Fibroblast of lung (primary cell): Measurements from ENCODE around the gene INSRR. TPM values are rescaled to one million over a fixed set of nuclear protein-coding genes. Genes with fewer than 3 reads are reported as not detected.

Experiments used
- DNase-seq, 2 donors: peaks; one replicate each; pipeline versions ENCODE4 v3.0.0 to v3.0.0-alpha.2; 2010; ENCODE audit warnings: low read depth in 2 of 2
- H2AFZ ChIP-seq: 2 replicates; pipeline ENCODE4 v1.5.1; 2012; ENCODE audit warnings: low read length, control low read depth, inconsistent platforms
- H3K27ac ChIP-seq: 2 replicates; pipeline ENCODE4 v1.5.1; 2011; ENCODE audit warnings: low read length, control low read depth; ENCODE audit not compliant: insufficient read depth
- H3K27me3 ChIP-seq: 2 replicates; pipeline ENCODE4 v1.5.1; 2011; ENCODE audit warnings: mild to moderate bottlenecking, low read length; ENCODE audit not compliant: control insufficient read depth, insufficient read depth
- H3K36me3 ChIP-seq: 2 replicates; pipeline ENCODE4 v1.5.1; 2011; ENCODE audit warnings: low read length; ENCODE audit not compliant: control insufficient read depth, insufficient read depth
- H3K4me1 ChIP-seq: 2 replicates; pipeline ENCODE4 v1.5.1; 2011; ENCODE audit warnings: low read length; ENCODE audit not compliant: control insufficient read depth, insufficient read depth; ENCODE audit errors: extremely low read depth
- H3K4me2 ChIP-seq: 2 replicates; pipeline ENCODE4 v1.5.1; 2011; ENCODE audit warnings: low read length, control low read depth; ENCODE audit not compliant: insufficient read depth; ENCODE audit errors: extremely low read depth
- H3K4me3 ChIP-seq, 4 experiments: fragments of 200-600 bp in 1 of 4; sonication (generic) in 1 of 4; replicated peaks in 1 of 4; 2 replicates each; pipeline ENCODE4 v1.5.1; 2011 to 2016; ENCODE audit warnings: low read length in 4 of 4, low read depth in 3 of 4, mild to moderate bottlenecking in 3 of 4, control low read depth in 2 of 4, inconsistent platforms in 1 of 4, mixed read lengths in 1 of 4; ENCODE audit not compliant: insufficient read depth in 1 of 4; ENCODE audit errors: control extremely low read depth in 1 of 4
- H3K79me2 ChIP-seq: 2 replicates; pipeline ENCODE4 v1.5.1; 2012; ENCODE audit warnings: mild to moderate bottlenecking, low read length, inconsistent platforms; ENCODE audit not compliant: control insufficient read depth, insufficient read depth
- H3K9ac ChIP-seq: 2 replicates; pipeline ENCODE4 v1.5.1; 2011; ENCODE audit warnings: mild to moderate bottlenecking, low read length, control low read depth; ENCODE audit not compliant: insufficient read depth
- H3K9me3 ChIP-seq: 2 replicates; pipeline ENCODE4 v1.5.1; 2012; ENCODE audit warnings: low read depth, low read length; ENCODE audit not compliant: control insufficient read depth, insufficient read depth
- H4K20me1 ChIP-seq: 2 replicates; pipeline ENCODE4 v1.5.1; 2011; ENCODE audit warnings: low read length; ENCODE audit not compliant: control insufficient read depth, insufficient read depth; ENCODE audit errors: extremely low read depth
- EZH2 ChIP-seq: IDR thresholded peaks from 2 replicates; pipeline ENCODE4 v1.5.1; 2012; ENCODE audit warnings: low read length, control low read depth, mild to moderate bottlenecking; ENCODE audit errors: missing control alignments
- polyA plus RNA-seq, 2 donors: library from polyadenylated mRNA; depleted of rRNA in 1 of 2; stranded (reverse) in 1 of 2; unstranded in 1 of 2; fragments of >200 nt; gene quantifications; 2 replicates each; pipeline ENCODE4 v1.2.1, GENCODE V29; 2011 to 2012; ENCODE audit warnings: missing spikeins in 1 of 2
- total RNA-seq: library from RNA; depleted of rRNA; stranded (reverse); fragments of >200 nt; gene quantifications from 2 replicates; pipeline ENCODE4 v1.2.1, GENCODE V29; 2014
- TF ChIP-seq, protein P1 (sequence below), 2 donors: IDR thresholded peaks in 1 of 2; conservative IDR thresholded peaks in 1 of 2; 1 replicate in 1 of 2; 2 replicates in 1 of 2; pipeline ENCODE4 v1.5.1; 2011 to 2012; ENCODE audit warnings: low read length in 2 of 2, control low read depth in 1 of 2, inconsistent platforms in 1 of 2, low read depth in 1 of 2, mild to moderate bottlenecking in 1 of 2

Gene INSRR
- total and polyA plus RNA-seq, 2 donors (not counting 1 experiment from before 2014, with no cell fraction given): not detected

- Histone ChIP-seq H3K27ac (no peak overlapping the region), H3K79me2 (no peaks in the 10 kb centered on the region), H3K4me1 (peaks cover 2% of the 10 kb centered on the region), H3K9ac (no peak overlapping the region), H3K36me3 (no peaks in the 10 kb centered on the region), H3K27me3 (peaks cover 5% of the 10 kb centered on the region), H3K4me3 (no peak overlapping the region), H3K9me3 (no peaks in the 10 kb centered on the region), H2AFZ (no peak overlapping the region), H4K20me1 (no peaks in the 10 kb centered on the region), H3K4me2 (no peak overlapping the region)
- no peak for TF ChIP-seq EZH2
- TF ChIP-seq, protein P1, sequence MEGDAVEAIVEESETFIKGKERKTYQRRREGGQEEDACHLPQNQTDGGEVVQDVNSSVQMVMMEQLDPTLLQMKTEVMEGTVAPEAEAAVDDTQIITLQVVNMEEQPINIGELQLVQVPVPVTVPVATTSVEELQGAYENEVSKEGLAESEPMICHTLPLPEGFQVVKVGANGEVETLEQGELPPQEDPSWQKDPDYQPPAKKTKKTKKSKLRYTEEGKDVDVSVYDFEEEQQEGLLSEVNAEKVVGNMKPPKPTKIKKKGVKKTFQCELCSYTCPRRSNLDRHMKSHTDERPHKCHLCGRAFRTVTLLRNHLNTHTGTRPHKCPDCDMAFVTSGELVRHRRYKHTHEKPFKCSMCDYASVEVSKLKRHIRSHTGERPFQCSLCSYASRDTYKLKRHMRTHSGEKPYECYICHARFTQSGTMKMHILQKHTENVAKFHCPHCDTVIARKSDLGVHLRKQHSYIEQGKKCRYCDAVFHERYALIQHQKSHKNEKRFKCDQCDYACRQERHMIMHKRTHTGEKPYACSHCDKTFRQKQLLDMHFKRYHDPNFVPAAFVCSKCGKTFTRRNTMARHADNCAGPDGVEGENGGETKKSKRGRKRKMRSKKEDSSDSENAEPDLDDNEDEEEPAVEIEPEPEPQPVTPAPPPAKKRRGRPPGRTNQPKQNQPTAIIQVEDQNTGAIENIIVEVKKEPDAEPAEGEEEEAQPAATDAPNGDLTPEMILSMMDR (conservative IDR thresholded peaks at IDR 0.05 in 1 of 2, IDR thresholded peaks at IDR 0.05 in 1 of 2; ENCODE audit: low read depth in 1 of 2, low read length in 2 of 2): no peak
- no peak for DNase-seq
Observed at GRCh38 chr1:156808186-156809030, 50.5 kb downstream of the INSRR start.

- H3K4me2 ChIP-seq: no peak overlapping the region
- no peak overlapping the region for H3K27ac ChIP-seq
- H3K4me1 ChIP-seq: peaks cover 2% of the 10 kb centered on the region
- no peak overlapping the region for H3K9ac ChIP-seq
- no peak for DNase-seq
- H2AFZ ChIP-seq: no peak overlapping the region
- H4K20me1 ChIP-seq: no peaks in the 10 kb centered on the region
- H3K36me3 ChIP-seq: no peaks in the 10 kb centered on the region
- no peaks in the 10 kb centered on the region for H3K79me2 ChIP-seq
- peaks cover 5% of the 10 kb centered on the region for H3K27me3 ChIP-seq
- no peaks in the 10 kb centered on the region for H3K9me3 ChIP-seq
- H3K4me3 ChIP-seq: no peak overlapping the region
- TF ChIP-seq EZH2: no peak
- TF ChIP-seq, protein P1 (conservative IDR thresholded peaks at IDR 0.05 in 1 of 2, IDR thresholded peaks at IDR 0.05 in 1 of 2; ENCODE audit: low read depth in 1 of 2, low read length in 2 of 2): no peak
Observed at GRCh38 chr1:156807627-156808026, 51.3 kb downstream of the INSRR start.

DNA sequence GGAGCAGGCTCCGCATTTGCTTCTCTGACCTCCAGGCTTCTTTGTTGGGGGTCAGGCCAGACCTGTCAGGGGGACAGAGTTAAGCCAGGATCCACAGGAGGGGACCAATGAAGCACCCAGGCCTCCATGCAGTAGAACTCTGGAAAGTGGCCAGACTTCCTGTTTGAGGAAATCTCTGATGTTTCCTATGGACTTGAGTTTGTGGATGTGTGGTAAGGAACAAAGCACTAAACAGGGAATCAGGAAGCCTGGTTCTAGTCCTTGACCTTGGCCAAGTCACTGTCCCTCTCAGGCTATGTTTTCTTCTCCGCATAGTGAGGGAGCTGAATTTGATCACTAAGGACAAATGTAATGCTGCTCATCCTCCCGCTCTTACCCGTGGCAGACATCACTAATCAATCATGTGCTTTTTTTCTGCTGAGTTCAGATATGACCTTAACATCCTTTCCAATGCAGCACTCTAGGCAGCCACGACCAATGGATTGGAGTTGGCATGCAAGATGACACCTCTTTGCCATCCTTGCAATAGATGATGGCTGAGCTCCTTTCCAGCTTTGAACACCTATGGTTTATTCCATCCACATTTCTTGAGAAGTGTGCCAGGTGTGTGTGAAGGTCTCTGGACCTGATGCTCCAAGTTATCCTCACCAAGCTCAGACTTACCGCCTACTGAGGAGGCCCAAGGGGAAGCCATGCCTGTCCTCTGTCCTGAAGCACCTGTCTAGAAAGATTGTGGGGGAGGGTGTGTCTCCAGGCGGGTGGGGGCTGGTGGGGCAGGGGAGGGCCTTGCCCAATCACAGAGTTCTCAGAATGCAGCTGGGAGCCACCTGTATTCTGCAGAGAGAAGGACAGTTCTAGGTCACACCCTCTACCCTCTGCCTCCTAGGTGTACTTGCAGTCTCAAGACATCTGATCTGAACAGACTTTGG is 52.1 kb downstream of the INSRR start:
- peaks cover 5% of the 10 kb centered on the region for H3K27me3 ChIP-seq
- no peak overlapping the region for H3K4me2 ChIP-seq
- H3K79me2 ChIP-seq: no peaks in the 10 kb centered on the region
- no peaks in the 10 kb centered on the region for H3K9me3 ChIP-seq
- no peak overlapping the region for H3K9ac ChIP-seq
- H3K4me1 ChIP-seq: peaks cover 2% of the 10 kb centered on the region
- no peaks in the 10 kb centered on the region for H4K20me1 ChIP-seq
- no peak for TF ChIP-seq EZH2
- TF ChIP-seq, protein P1 (conservative IDR thresholded peaks at IDR 0.05 in 1 of 2, IDR thresholded peaks at IDR 0.05 in 1 of 2; ENCODE audit: low read depth in 1 of 2, low read length in 2 of 2): no peak
- H3K4me3 ChIP-seq: no peak overlapping the region
- no peak overlapping the region for H2AFZ ChIP-seq
- no peak overlapping the region for H3K27ac ChIP-seq
- H3K36me3 ChIP-seq: no peaks in the 10 kb centered on the region
- no peak for DNase-seq
